GM12874 (cell line): ENCODE results near the gene CHURC1.

Experiments used
- CTCF ChIP-seq: IDR thresholded peaks from 2 replicates; pipeline ENCODE4 v1.5.1; 2011; ENCODE audit warnings: low read depth, mild to moderate bottlenecking, control low read depth, low read length, moderate library complexity; ENCODE audit not compliant: insufficient read depth

The CHURC1 gene

GRCh38 chr14:64926398-64926995 lies 12.2 kb downstream of the CHURC1 start:
- TF ChIP-seq CTCF = no peak

- no peak for TF ChIP-seq CTCF
Measured at GRCh38 chr14:64927031-64927430, 12.8 kb downstream of the CHURC1 start.

GRCh38 chr14:64928239-64929013 lies 14.2 kb downstream of the CHURC1 start:
- TF ChIP-seq CTCF = no peak

GRCh38 chr14:64929014-64929359 lies 14.7 kb downstream of the CHURC1 start:
- no peak for TF ChIP-seq CTCF

- TF ChIP-seq CTCF = no peak
Measured at GRCh38 chr14:64930085-64930843, 16.0 kb downstream of the CHURC1 start.

- no peak for TF ChIP-seq CTCF
Measured at GRCh38 chr14:64931123-64931522, 16.9 kb downstream of the CHURC1 start.

- no peak for TF ChIP-seq CTCF
Measured at GRCh38 chr14:64932231-64932630, 18.0 kb downstream of the CHURC1 start.
